Measurements from ENCODE around the gene CD3G. TPM values are rescaled to one million over a fixed set of nuclear protein-coding genes. Genes with fewer than 3 reads are reported as not detected.

The CD3G gene
- total and polyA plus RNA-seq, 4 donors = 0.17 to 0.50 (median 0.23) TPM

DNA sequence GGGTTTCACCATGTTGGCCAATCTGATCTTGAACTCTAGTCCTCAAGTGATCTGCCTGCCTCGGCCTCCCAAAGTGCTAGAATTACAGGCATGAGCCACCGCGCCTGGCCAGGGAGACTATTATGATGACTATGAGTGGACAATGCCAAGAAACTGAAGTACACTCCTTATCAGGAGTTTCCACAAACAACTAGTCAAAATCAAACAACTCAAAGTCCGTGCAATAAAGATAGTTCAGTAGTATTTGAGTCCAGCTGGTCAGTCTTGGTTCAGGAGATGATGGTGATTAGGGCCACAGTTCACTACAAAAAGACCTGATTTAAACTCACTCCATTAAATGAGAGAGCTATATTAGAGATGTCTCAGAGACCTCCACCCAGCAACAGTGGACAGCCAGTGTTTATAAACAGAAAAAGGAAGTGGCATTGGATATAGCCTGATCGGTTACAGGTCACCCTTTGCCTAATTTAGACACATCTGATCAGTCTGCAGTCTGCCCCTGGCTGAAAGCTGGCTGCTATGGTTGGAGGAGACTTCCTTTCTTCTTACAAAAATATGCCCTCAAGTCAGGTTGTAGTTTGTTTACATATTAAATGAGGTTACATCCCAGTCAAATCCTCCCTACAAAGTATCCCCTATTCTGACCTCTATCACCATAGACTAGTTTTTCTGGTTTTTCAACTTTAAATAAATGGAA lies 22.6 kb upstream of the CD3G start:
- no peak overlapping the region for H3K4me3 ChIP-seq (ENCODE audit: low read depth, low read length)
- DNase-seq (ENCODE audit: low read depth in 4 of 6, low spot score in 6 of 6) = no peak
- H3K27ac ChIP-seq (ENCODE audit: low read depth, low read length) = no peak overlapping the region
- H3K36me3 ChIP-seq (ENCODE audit: control insufficient read depth, insufficient read depth, low read length) = no peaks in the 10 kb centered on the region
- H3K9me3 ChIP-seq (ENCODE audit: control insufficient read depth, insufficient read depth, low read length) = no peaks in the 10 kb centered on the region
- peaks cover 3% of the 10 kb centered on the region for H3K4me1 ChIP-seq (ENCODE audit: control insufficient read depth, insufficient read depth, low read length)
- WGBS (ENCODE audit: insufficient coverage) = 100% methylated on average over 1 of the region's 5 CpGs
- H3K27me3 ChIP-seq (ENCODE audit: control insufficient read depth, insufficient read depth, low read length) = peaks cover 2% of the 10 kb centered on the region

GRCh38 chr11:118322721-118323120 lies 21.4 kb upstream of the CD3G start:
- Histone ChIP-seq H3K4me3 (ENCODE audit: low read depth, low read length) (no peak overlapping the region), H3K27me3 (ENCODE audit: control insufficient read depth, insufficient read depth, low read length) (no peaks in the 10 kb centered on the region), H3K36me3 (ENCODE audit: control insufficient read depth, insufficient read depth, low read length) (no peaks in the 10 kb centered on the region), H3K9me3 (ENCODE audit: control insufficient read depth, insufficient read depth, low read length) (no peaks in the 10 kb centered on the region), H3K4me1 (ENCODE audit: control insufficient read depth, insufficient read depth, low read length) (no peaks in the 10 kb centered on the region), H3K27ac (ENCODE audit: low read depth, low read length) (no peak overlapping the region)
- 93% methylated on average over 19 of the region's 19 CpGs for WGBS (ENCODE audit: insufficient coverage)
- no peak for DNase-seq (ENCODE audit: low read depth in 4 of 6, low spot score in 6 of 6)

- no peak overlapping the region for H3K4me3 ChIP-seq (ENCODE audit: low read depth, low read length)
- H3K27me3 ChIP-seq (ENCODE audit: control insufficient read depth, insufficient read depth, low read length) = peaks cover 2% of the 10 kb centered on the region
- H3K27ac ChIP-seq (ENCODE audit: low read depth, low read length) = no peak overlapping the region
- H3K4me1 ChIP-seq (ENCODE audit: control insufficient read depth, insufficient read depth, low read length) = no peaks in the 10 kb centered on the region
- no peak for DNase-seq (ENCODE audit: low read depth in 4 of 6, low spot score in 6 of 6)
- no peaks in the 10 kb centered on the region for H3K9me3 ChIP-seq (ENCODE audit: control insufficient read depth, insufficient read depth, low read length)
- no peaks in the 10 kb centered on the region for H3K36me3 ChIP-seq (ENCODE audit: control insufficient read depth, insufficient read depth, low read length)
These were observed 18.9 kb upstream of the CD3G start for GRCh38 chr11:118325283-118325682.

GRCh38 chr11:118328745-118329144 lies 15.4 kb upstream of the CD3G start:
- no peak overlapping the region for H3K4me3 ChIP-seq (ENCODE audit: low read depth, low read length)
- DNase-seq (ENCODE audit: low read depth in 4 of 6, low spot score in 6 of 6) = no peak
- no peaks in the 10 kb centered on the region for H3K4me1 ChIP-seq (ENCODE audit: control insufficient read depth, insufficient read depth, low read length)

GRCh38 chr11:118334745-118335144 lies 9.4 kb upstream of the CD3G start:
- Histone ChIP-seq H3K36me3 (ENCODE audit: control insufficient read depth, insufficient read depth, low read length) (no peaks in the 10 kb centered on the region), H3K4me1 (ENCODE audit: control insufficient read depth, insufficient read depth, low read length) (no peaks in the 10 kb centered on the region), H3K9me3 (ENCODE audit: control insufficient read depth, insufficient read depth, low read length) (peaks cover 1% of the 10 kb centered on the region), H3K4me3 (ENCODE audit: low read depth, low read length) (no peak overlapping the region), H3K27me3 (ENCODE audit: control insufficient read depth, insufficient read depth, low read length) (no peaks in the 10 kb centered on the region), H3K27ac (ENCODE audit: low read depth, low read length) (no peak overlapping the region)
- no peak for DNase-seq (ENCODE audit: low read depth in 4 of 6, low spot score in 6 of 6)
- no CpG with 5 or more reads among the region's 1 CpG for WGBS (ENCODE audit: insufficient coverage)

More at GRCh38 chr11:118328745-118329144, 15.4 kb upstream of the CD3G start:
- peaks cover 2% of the 10 kb centered on the region for H3K27me3 ChIP-seq (ENCODE audit: control insufficient read depth, insufficient read depth, low read length)
- H3K27ac ChIP-seq (ENCODE audit: low read depth, low read length) = no peak overlapping the region
- H3K36me3 ChIP-seq (ENCODE audit: control insufficient read depth, insufficient read depth, low read length) = no peaks in the 10 kb centered on the region
- peaks cover 1% of the 10 kb centered on the region for H3K9me3 ChIP-seq (ENCODE audit: control insufficient read depth, insufficient read depth, low read length)

DNA sequence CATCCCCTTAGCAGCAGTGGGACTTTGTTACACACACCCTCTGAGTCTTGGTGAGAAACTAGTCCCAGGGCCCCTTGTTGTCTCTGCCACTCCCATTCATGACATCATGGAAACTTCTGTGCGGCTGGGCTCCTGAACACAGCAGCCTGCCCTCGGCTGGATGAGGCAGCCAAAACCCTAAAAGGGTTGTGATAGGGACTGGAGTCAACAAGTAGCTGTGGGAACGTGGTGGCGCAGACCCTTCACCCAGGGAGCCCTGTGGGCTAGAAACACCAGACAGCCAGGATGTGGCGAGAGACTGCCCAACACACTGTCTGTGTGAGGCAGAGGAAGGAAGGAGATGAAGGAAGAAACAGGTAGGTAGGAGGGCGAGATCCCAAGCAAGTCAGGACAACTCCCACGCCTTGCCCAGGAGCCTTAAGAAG lies 5.5 kb upstream of the CD3G start:
- no peaks in the 10 kb centered on the region for H3K36me3 ChIP-seq (ENCODE audit: control insufficient read depth, insufficient read depth, low read length)
- DNase-seq (ENCODE audit: low read depth in 4 of 6, low spot score in 6 of 6) = no peak

DNA sequence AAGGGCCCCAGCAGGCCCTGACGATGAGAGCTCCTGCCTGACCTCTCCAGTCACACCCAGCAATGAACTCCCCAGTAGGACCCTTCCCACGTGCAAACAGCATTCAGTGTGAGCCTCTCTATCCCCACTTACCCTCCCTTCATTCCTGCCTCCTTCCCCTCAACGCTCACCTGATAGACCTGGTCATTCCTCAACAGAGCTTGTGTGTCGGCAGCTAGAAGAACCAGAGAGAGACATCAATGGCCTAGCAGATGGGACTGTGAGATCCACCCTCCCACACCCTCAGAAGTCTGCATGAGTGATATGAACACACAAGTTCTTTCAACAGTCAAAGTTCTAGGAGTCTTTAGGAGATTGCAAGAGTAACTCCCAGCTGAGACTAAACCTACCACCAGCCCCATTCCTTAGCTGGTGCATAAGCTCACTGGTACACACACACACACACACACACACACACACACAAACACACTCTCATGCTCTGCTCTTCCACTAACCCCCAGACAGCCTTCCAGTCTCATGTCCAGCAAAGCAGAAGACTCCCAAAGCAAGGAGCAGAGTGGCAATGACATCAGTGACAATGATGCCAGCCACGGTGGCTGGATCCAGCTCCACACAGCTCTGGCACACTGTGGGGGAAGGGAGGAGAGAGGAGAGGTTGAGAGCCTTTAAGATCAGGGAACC lies 4.7 kb upstream of the CD3G start:
- 74% methylated on average over 3 of the region's 5 CpGs for WGBS (ENCODE audit: insufficient coverage)
- peaks cover 8% of the 10 kb centered on the region for H3K27me3 ChIP-seq (ENCODE audit: control insufficient read depth, insufficient read depth, low read length)

More for the DNA sequence above, 5.5 kb upstream of the CD3G start:
- Histone ChIP-seq H3K4me3 (ENCODE audit: low read depth, low read length) (no peak overlapping the region), H3K27ac (ENCODE audit: low read depth, low read length) (no peak overlapping the region), H3K9me3 (ENCODE audit: control insufficient read depth, insufficient read depth, low read length) (no peaks in the 10 kb centered on the region), H3K4me1 (ENCODE audit: control insufficient read depth, insufficient read depth, low read length) (no peaks in the 10 kb centered on the region), H3K27me3 (ENCODE audit: control insufficient read depth, insufficient read depth, low read length) (peaks cover 4% of the 10 kb centered on the region)
- WGBS (ENCODE audit: insufficient coverage) = 74% methylated on average over 7 of the region's 7 CpGs

GRCh38 chr11:118340449-118340848 lies 3.7 kb upstream of the CD3G start:
- no peak overlapping the region for H3K27ac ChIP-seq (ENCODE audit: low read depth, low read length)
- no peaks in the 10 kb centered on the region for H3K36me3 ChIP-seq (ENCODE audit: control insufficient read depth, insufficient read depth, low read length)
- 100% methylated on average over 2 of the region's 3 CpGs for WGBS (ENCODE audit: insufficient coverage)
- DNase-seq (ENCODE audit: low read depth in 4 of 6, low spot score in 6 of 6) = no peak
- no peaks in the 10 kb centered on the region for H3K4me1 ChIP-seq (ENCODE audit: control insufficient read depth, insufficient read depth, low read length)
- no peaks in the 10 kb centered on the region for H3K9me3 ChIP-seq (ENCODE audit: control insufficient read depth, insufficient read depth, low read length)
- H3K27me3 ChIP-seq (ENCODE audit: control insufficient read depth, insufficient read depth, low read length) = peaks cover 13% of the 10 kb centered on the region
- H3K4me3 ChIP-seq (ENCODE audit: low read depth, low read length) = no peak overlapping the region

More for the DNA sequence above, 4.7 kb upstream of the CD3G start:
- Histone ChIP-seq H3K4me3 (ENCODE audit: low read depth, low read length) (no peak overlapping the region), H3K27ac (ENCODE audit: low read depth, low read length) (no peak overlapping the region), H3K9me3 (ENCODE audit: control insufficient read depth, insufficient read depth, low read length) (no peaks in the 10 kb centered on the region), H3K4me1 (ENCODE audit: control insufficient read depth, insufficient read depth, low read length) (no peaks in the 10 kb centered on the region), H3K36me3 (ENCODE audit: control insufficient read depth, insufficient read depth, low read length) (no peaks in the 10 kb centered on the region)
- DNase-seq (ENCODE audit: low read depth in 4 of 6, low spot score in 6 of 6) = no peak

DNA sequence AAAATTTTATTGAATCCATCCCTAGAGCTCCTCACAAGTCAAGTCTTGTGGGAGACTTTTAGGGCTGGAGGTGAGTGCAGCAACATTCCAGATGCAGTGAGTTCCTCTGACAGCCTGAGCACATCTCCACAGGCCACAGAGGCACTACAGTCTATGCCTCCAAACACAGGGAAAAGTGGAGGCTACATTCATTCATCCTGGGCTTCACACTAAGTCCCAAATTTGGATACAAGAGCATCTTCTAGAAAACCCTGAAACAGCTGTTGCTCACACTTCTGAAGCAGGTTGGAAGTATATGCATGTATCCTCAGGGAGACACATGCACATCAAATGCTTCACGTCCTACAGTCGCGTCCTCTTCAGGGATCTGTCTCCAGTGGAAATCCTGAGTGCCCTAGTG lies 2.9 kb upstream of the CD3G start:
- Histone ChIP-seq H3K36me3 (ENCODE audit: control insufficient read depth, insufficient read depth, low read length) (no peaks in the 10 kb centered on the region), H3K27me3 (ENCODE audit: control insufficient read depth, insufficient read depth, low read length) (peaks cover 18% of the 10 kb centered on the region), H3K4me1 (ENCODE audit: control insufficient read depth, insufficient read depth, low read length) (no peaks in the 10 kb centered on the region), H3K4me3 (ENCODE audit: low read depth, low read length) (no peak overlapping the region), H3K9me3 (ENCODE audit: control insufficient read depth, insufficient read depth, low read length) (no peaks in the 10 kb centered on the region), H3K27ac (ENCODE audit: low read depth, low read length) (no peak overlapping the region)
- 96% methylated on average over 3 of the region's 3 CpGs for WGBS (ENCODE audit: insufficient coverage)
- DNase-seq (ENCODE audit: low read depth in 4 of 6, low spot score in 6 of 6) = no peak

Data from spinal cord (tissue), 10 donors.